NB4 (cell line): Measurements from ENCODE around the gene ATP2B3.

Experiments
- CTCF ChIP-seq: IDR thresholded peaks from one replicate; pipeline ENCODE4 v1.5.1; 2012; ENCODE audit warnings: low read depth, low read length
- MAX ChIP-seq: IDR thresholded peaks from 2 replicates; pipeline ENCODE4 v1.6.1; 2011; ENCODE audit warnings: low read depth, low read length
- MYC ChIP-seq: IDR thresholded peaks from 2 replicates; pipeline ENCODE4 v1.6.1; 2011; ENCODE audit warnings: low read depth, low read length
- POLR2A ChIP-seq: IDR thresholded peaks from 2 replicates; pipeline ENCODE4 v1.6.1; 2011; ENCODE audit warnings: mild to moderate bottlenecking; ENCODE audit not compliant: insufficient read length; ENCODE audit errors: extremely low read depth

- TF ChIP-seq CTCF (no peak), POLR2A (no peak), MAX (no peak), MYC (no peak)
Observed at GRCh38 chrX:153512501-153512893, 4.9 kb upstream of the ATP2B3 start.
